B cell (primary cell): ENCODE data around the gene EIF4A3. TPM values are rescaled to one million over a fixed set of nuclear protein-coding genes. Genes with fewer than 3 reads are reported as not detected.

Source experiments
- ATAC-seq: fragments of 200-7000 bp; cut with Tn5 transposase; one replicate; pipeline ENCODE4 v1.10.0; 2021; ENCODE audit warnings: low read depth, mild to moderate bottlenecking, moderate number of reproducible peaks, moderate library complexity
- CTCF ChIA-PET: fragments of 350-600 bp; sonication (Branson Sonifier 250); formaldehyde crosslinking; loops from one replicate; lab custom pipeline; 2021; ENCODE audit warnings: antibody characterized with exemption, inconsistent platforms; lab: Charles Lee
- POLR2A ChIA-PET: fragments of 350-600 bp; sonication (Branson Sonifier 250); formaldehyde crosslinking; loops from one replicate; lab custom pipeline; 2021; ENCODE audit warnings: antibody characterized with exemption; lab: Charles Lee
- DNase-seq: peaks from one replicate; pipeline ENCODE4 v3.0.0; 2013
- H2AFZ ChIP-seq: 2 replicates; pipeline ENCODE4 v1.6.1; 2012; ENCODE audit warnings: mild to moderate bottlenecking, low read depth, low read length; ENCODE audit not compliant: insufficient read depth, poor library complexity, severe bottlenecking
- H3K27ac ChIP-seq, 2 donors: 1 replicate in 1 of 2; 2 replicates in 1 of 2; pipeline ENCODE4 v1.5.1; 2012 to 2013; ENCODE audit warnings: low read length in 2 of 2, mild to moderate bottlenecking in 2 of 2, moderate library complexity in 1 of 2
- H3K27me3 ChIP-seq, 4 experiments: fragments of 200-600 bp in 1 of 4; sonication (generic) in 1 of 4; replicated peaks in 1 of 4; 1 replicate in 2 of 4; 2 replicates in 2 of 4; pipeline versions ENCODE4 v1.6.1 to v1.7.0; 2013 to 2016; ENCODE audit warnings: low read length in 3 of 4, mild to moderate bottlenecking in 2 of 4, mixed read lengths in 1 of 4, moderate library complexity in 1 of 4; ENCODE audit not compliant: insufficient read depth in 4 of 4, control insufficient read depth in 3 of 4; ENCODE audit errors: control extremely low read depth in 1 of 4
- H3K36me3 ChIP-seq, 2 experiments: replicated peaks in 1 of 2; 1 replicate in 1 of 2; 2 replicates in 1 of 2; pipeline versions ENCODE4 v1.6.1 to v1.7.1; 2013; ENCODE audit warnings: low read length in 1 of 2; ENCODE audit not compliant: insufficient read depth in 2 of 2, control insufficient read depth in 1 of 2; ENCODE audit errors: control extremely low read depth in 1 of 2, extremely low read depth in 1 of 2
- H3K4me1 ChIP-seq, 2 donors: fragments of 200-600 bp in 1 of 2; sonication (generic) in 1 of 2; 1 replicate in 1 of 2; 2 replicates in 1 of 2; pipeline versions ENCODE4 v1.5.1 to v1.6.1; 2013 to 2017; ENCODE audit warnings: low read length in 2 of 2; ENCODE audit not compliant: control insufficient read depth in 2 of 2, insufficient read depth in 2 of 2
- H3K4me2 ChIP-seq: replicated peaks from 2 replicates; pipeline ENCODE3; 2012; ENCODE audit warnings: mild to moderate bottlenecking, low read depth, low read length; ENCODE audit not compliant: poor library complexity, severe bottlenecking
- H3K4me3 ChIP-seq, 5 experiments: fragments of 200-600 bp in 1 of 5; sonication (generic) in 1 of 5; 1 replicate in 3 of 5; 2 replicates in 2 of 5; pipeline versions ENCODE4 v1.5.1 to v1.7.0; 2011 to 2016; ENCODE audit warnings: low read length in 4 of 5, mild to moderate bottlenecking in 4 of 5, low read depth in 2 of 5, control low read depth in 1 of 5, moderate library complexity in 1 of 5; ENCODE audit not compliant: insufficient read depth in 1 of 5; ENCODE audit errors: control extremely low read depth in 1 of 5, extremely low read depth in 1 of 5
- H3K79me2 ChIP-seq: fragments of 200-600 bp; sonication (generic); one replicate; pipeline ENCODE4 v1.6.0; 2016; ENCODE audit warnings: low read length; ENCODE audit not compliant: control insufficient read depth, insufficient read depth
- H3K9ac ChIP-seq: fragments of 200-600 bp; sonication (generic); 2 replicates; pipeline ENCODE4 v1.6.1; 2017; ENCODE audit warnings: mild to moderate bottlenecking, low read length, moderate library complexity
- H3K9me3 ChIP-seq, 3 donors: one replicate each; pipeline versions ENCODE4 v1.6.1 to v1.7.1; 2013; ENCODE audit warnings: low read length in 2 of 3; ENCODE audit not compliant: control insufficient read depth in 2 of 3, insufficient read depth in 1 of 3; ENCODE audit errors: control extremely low read depth in 1 of 3
- H4K20me1 ChIP-seq: 2 replicates; pipeline ENCODE4 v1.6.0; 2012; ENCODE audit warnings: mild to moderate bottlenecking, low read length; ENCODE audit not compliant: insufficient read depth, control insufficient read depth, poor library complexity, severe bottlenecking
- H3K27ac Mint-ChIP-seq: one replicate; pipeline ENCODE4 v1.8.0; 2021; ENCODE audit warnings: mixed read lengths
- H3K27me3 Mint-ChIP-seq: one replicate; pipeline ENCODE4 v1.8.0; 2021; ENCODE audit warnings: mixed read lengths
- H3K4me1 Mint-ChIP-seq: one replicate; pipeline ENCODE4 v1.8.0; 2021; ENCODE audit warnings: mixed read lengths
- H3K4me3 Mint-ChIP-seq: one replicate; pipeline ENCODE4 v1.8.0; 2021; ENCODE audit warnings: mixed read lengths
- H3K9me3 Mint-ChIP-seq: one replicate; pipeline ENCODE4 v1.8.0; 2022; ENCODE audit warnings: mixed read lengths; ENCODE audit not compliant: insufficient read depth
- EZH2 ChIP-seq: IDR thresholded peaks from 2 replicates; pipeline ENCODE4 v1.6.1; 2012; ENCODE audit warnings: borderline replicate concordance, low read depth, mild to moderate bottlenecking, moderate library complexity, low read length; ENCODE audit not compliant: insufficient read depth, poor library complexity, severe bottlenecking
- WGBS: methylation state at CpG from one replicate; pipeline ENCODE4 v1.1.5; 2013; ENCODE audit warnings: missing lambda C conversion rate; ENCODE audit not compliant: insufficient coverage; 5-methylcytosine and 5-hydroxymethylcytosine counted together
- intact Hi-C: fragments of 100-400 bp; cut with micrococcal nuclease; formaldehyde crosslinking; loops from one replicate; pipeline ENCODE4 v1.10.0; 2022
- polyA plus RNA-seq: library from polyadenylated mRNA; depleted of rRNA; stranded (reverse); fragments of >200 nt; gene quantifications from 2 replicates; pipeline ENCODE4 v1.2.3, GENCODE V29; 2012
- total RNA-seq, 2 donors: library from RNA; stranded (reverse); fragments of 120-200 nt in 1 of 2; gene quantifications; 1 replicate in 1 of 2; 2 replicates in 1 of 2; pipeline versions ENCODE4 v1.2.3 to v1.2.4, GENCODE V29; 2013 to 2022
- TF ChIP-seq, protein P1 (sequence below): fragments of 200-600 bp; IDR thresholded peaks from one replicate; pipeline ENCODE4 v1.8.0; 2022; ENCODE audit warnings: antibody characterized with exemption, mild to moderate bottlenecking

The EIF4A3 gene
- total and polyA plus RNA-seq, 2 donors (not counting 1 experiment from before 2014, with no cell fraction given), result 86.0 to 137 TPM

GRCh38 chr17:80182845-80183223 lies 35.9 kb upstream of the EIF4A3 start:
- H3K4me3 ChIP-seq, result no peak overlapping the region
- no peaks in the 10 kb centered on the region for H3K9me3 ChIP-seq
- no peaks in the 10 kb centered on the region for H3K9me3 Mint-ChIP-seq
- H3K79me2 ChIP-seq, result no peaks in the 10 kb centered on the region
- POLR2A ChIA-PET, result no interaction called here
- no peak overlapping the region for H3K27ac ChIP-seq
- no peak for ATAC-seq
- H3K36me3 ChIP-seq, result no peaks in the 10 kb centered on the region
- no peak for TF ChIP-seq EZH2
- TF ChIP-seq, protein P1, sequence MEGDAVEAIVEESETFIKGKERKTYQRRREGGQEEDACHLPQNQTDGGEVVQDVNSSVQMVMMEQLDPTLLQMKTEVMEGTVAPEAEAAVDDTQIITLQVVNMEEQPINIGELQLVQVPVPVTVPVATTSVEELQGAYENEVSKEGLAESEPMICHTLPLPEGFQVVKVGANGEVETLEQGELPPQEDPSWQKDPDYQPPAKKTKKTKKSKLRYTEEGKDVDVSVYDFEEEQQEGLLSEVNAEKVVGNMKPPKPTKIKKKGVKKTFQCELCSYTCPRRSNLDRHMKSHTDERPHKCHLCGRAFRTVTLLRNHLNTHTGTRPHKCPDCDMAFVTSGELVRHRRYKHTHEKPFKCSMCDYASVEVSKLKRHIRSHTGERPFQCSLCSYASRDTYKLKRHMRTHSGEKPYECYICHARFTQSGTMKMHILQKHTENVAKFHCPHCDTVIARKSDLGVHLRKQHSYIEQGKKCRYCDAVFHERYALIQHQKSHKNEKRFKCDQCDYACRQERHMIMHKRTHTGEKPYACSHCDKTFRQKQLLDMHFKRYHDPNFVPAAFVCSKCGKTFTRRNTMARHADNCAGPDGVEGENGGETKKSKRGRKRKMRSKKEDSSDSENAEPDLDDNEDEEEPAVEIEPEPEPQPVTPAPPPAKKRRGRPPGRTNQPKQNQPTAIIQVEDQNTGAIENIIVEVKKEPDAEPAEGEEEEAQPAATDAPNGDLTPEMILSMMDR, result no peak
- no peak overlapping the region for H3K27ac Mint-ChIP-seq
- peaks cover 0 to 2% (median 0%) of the 10 kb centered on the region in 4 experiments for H3K27me3 ChIP-seq
- H3K9ac ChIP-seq, result no peak overlapping the region
- H2AFZ ChIP-seq, result no peak overlapping the region
- H3K4me1 Mint-ChIP-seq, result no peaks in the 10 kb centered on the region
- H3K4me1 ChIP-seq, result no peaks in the 10 kb centered on the region
- peaks cover 7% of the 10 kb centered on the region for H3K27me3 Mint-ChIP-seq
- WGBS, result 93% methylated on average over 8 of the region's 12 CpGs
- CTCF ChIA-PET, result no interaction called here
- no peak for DNase-seq
- H3K4me3 Mint-ChIP-seq, result no peak overlapping the region
- intact Hi-C loops, result no loop called here
- H4K20me1 ChIP-seq, result no peaks in the 10 kb centered on the region
- no peak overlapping the region for H3K4me2 ChIP-seq

GRCh38 chr17:80182118-80182844 lies 35.4 kb upstream of the EIF4A3 start:
- CTCF ChIA-PET, result no interaction called here
- peaks cover 7% of the 10 kb centered on the region for H3K27me3 Mint-ChIP-seq
- no peak for TF ChIP-seq EZH2
- TF ChIP-seq, protein P1, result no peak

More at GRCh38 chr17:80182118-80182844, 35.4 kb upstream of the EIF4A3 start:
- Histone ChIP-seq H3K4me3 (no peak overlapping the region), H3K27ac (no peak overlapping the region), H2AFZ (no peak overlapping the region), H3K4me2 (no peak overlapping the region), H3K36me3 (no peaks in the 10 kb centered on the region), H3K79me2 (no peaks in the 10 kb centered on the region), H4K20me1 (no peaks in the 10 kb centered on the region), H3K4me1 (no peaks in the 10 kb centered on the region), H3K9ac (no peak overlapping the region), H3K27me3 (peaks cover 0 to 2% (median 0%) of the 10 kb centered on the region in 4 experiments), H3K9me3 (no peaks in the 10 kb centered on the region)
- Mint-ChIP-seq H3K4me1 (no peaks in the 10 kb centered on the region), H3K4me3 (no peak overlapping the region), H3K27ac (no peak overlapping the region), H3K9me3 (no peaks in the 10 kb centered on the region)
- intact Hi-C loops, result no loop called here
- no peak for DNase-seq
- 90% methylated on average over 30 of the region's 30 CpGs for WGBS
- ATAC-seq, result no peak
- POLR2A ChIA-PET, result no interaction called here
